Left colon (tissue), 2 donors: Measurements from ENCODE around the gene TSPEAR. TPM values are rescaled to one million over a fixed set of nuclear protein-coding genes. Genes with fewer than 3 reads are reported as not detected.

Experiments used
- ATAC-seq: fragments of 200-7000 bp; cut with Tn5 transposase; one replicate; pipeline ENCODE4 v1.9.1; 2020; ENCODE audit warnings: mild to moderate bottlenecking, moderate library complexity
- DNase-seq, 2 donors: peaks; one replicate each; pipeline ENCODE4 v3.0.0-alpha.2; 2020
- intact Hi-C, 2 donors: fragments of 100-400 bp; cut with DNase I in 1 of 2; cut with micrococcal nuclease in 1 of 2; formaldehyde crosslinking; loops; one replicate each; pipeline versions ENCODE4 v1.11.2 to v1.14.0; 2022; cut with DNase I, micrococcal nuclease
- total RNA-seq, 2 donors: library from RNA; stranded (reverse); fragmentation: NEBNext Ultra II Directional; extraction: Animal tissue kit (Norgen Biotek cat#: 25700); gene quantifications; one replicate each; pipeline ENCODE4 v1.2.1, GENCODE V29; 2021
- donor health status: DM: no; HTN: no; CAD: no.
- donor health status: DM: yes; HTN: yes; CAD: no.

Gene TSPEAR
- total RNA-seq, 2 donors from 2014 or later, result 0.09 TPM; not detected in 1

- intact Hi-C loops, result no loop called here
- DNase-seq (no peak), ATAC-seq (no peak)
These were observed 15.5 kb upstream of the TSPEAR start for GRCh38 chr21:44726826-44727225.

GRCh38 chr21:44724926-44725325, 13.6 kb upstream of the TSPEAR start:
- no peak for DNase-seq

DNA sequence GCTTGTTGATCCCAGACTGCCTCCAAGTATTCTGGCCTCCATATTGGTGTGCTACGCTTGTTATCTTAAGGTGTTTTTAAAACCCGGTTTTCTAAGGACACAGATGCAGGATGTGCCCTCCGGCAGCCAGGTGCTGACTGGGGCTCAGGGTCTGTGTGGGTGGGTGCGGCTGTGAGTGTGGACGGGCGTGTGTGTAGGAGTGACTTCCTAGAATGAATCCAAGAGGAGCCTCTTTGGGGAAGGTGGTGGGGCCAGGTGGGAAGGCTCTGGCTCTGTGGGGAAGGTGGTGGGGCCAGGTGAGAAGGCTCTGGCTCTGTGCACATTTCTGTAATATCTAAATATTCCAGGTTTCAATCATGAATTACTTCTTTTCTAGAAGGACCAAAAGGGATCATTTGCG, 12.8 kb upstream of the TSPEAR start:
- ATAC-seq, result no peak

More at GRCh38 chr21:44724926-44725325, 13.6 kb upstream of the TSPEAR start:
- ATAC-seq, result no peak
- intact Hi-C loops, result no loop called here

GRCh38 chr21:44723177-44724131, 12.1 kb upstream of the TSPEAR start:
- no peak for ATAC-seq
- no peak for DNase-seq
- intact Hi-C loops, result no loop called here

More for the DNA sequence above, 12.8 kb upstream of the TSPEAR start:
- intact Hi-C loops, result no loop called here
- no peak for DNase-seq

- intact Hi-C loops, result no loop called here
- ATAC-seq (no peak), DNase-seq (no peak)
These were observed 11.4 kb upstream of the TSPEAR start for GRCh38 chr21:44722731-44723130.

DNA sequence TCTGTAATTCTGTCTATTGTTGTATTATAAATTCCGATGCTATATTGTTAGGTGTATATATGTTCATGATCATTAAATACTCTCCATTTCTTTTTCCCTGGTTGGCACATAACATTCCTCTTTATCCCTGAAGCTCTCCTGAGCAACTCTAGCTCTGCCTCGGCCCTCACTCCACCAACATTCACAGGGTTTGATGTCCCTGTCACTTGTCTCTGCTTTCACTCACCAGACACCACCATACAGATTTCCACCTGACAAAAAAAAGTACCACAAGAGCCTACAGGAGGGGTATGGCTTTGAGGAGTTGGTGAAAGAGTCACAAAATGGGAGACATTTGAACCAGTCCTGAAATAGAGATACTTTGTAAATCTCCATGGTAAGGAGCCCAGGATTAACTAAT, 8.8 kb upstream of the TSPEAR start:
- no peak for DNase-seq
- no peak for ATAC-seq
- intact Hi-C loops, result no loop called here

- intact Hi-C loops, result no loop called here
- ATAC-seq (no peak), DNase-seq (no peak)
These were observed 7.2 kb upstream of the TSPEAR start for GRCh38 chr21:44718571-44718970.

- DNase-seq, result no peak
- intact Hi-C loops, result no loop called here
- no peak for ATAC-seq
These were observed 6.7 kb upstream of the TSPEAR start for GRCh38 chr21:44718093-44718492.

GRCh38 chr21:44716984-44717383, 5.6 kb upstream of the TSPEAR start:
- ATAC-seq, result no peak
- no peak for DNase-seq
- intact Hi-C loops, result no loop called here

- DNase-seq (no peak), ATAC-seq (no peak)
- intact Hi-C loops, result no loop called here
These were observed 3.5 kb upstream of the TSPEAR start for GRCh38 chr21:44714905-44715304.

GRCh38 chr21:44713846-44714245, 2.5 kb upstream of the TSPEAR start:
- intact Hi-C loops, result no loop called here
- DNase-seq (no peak), ATAC-seq (no peak)

- DNase-seq, result no peak
- ATAC-seq, result no peak
- intact Hi-C loops, result no loop called here
These were observed 1.8 kb upstream of the TSPEAR start for GRCh38 chr21:44713130-44713529.

- intact Hi-C loops, result no loop called here
- DNase-seq, result no peak
- ATAC-seq, result no peak
These were observed 1.0 kb upstream of the TSPEAR start for GRCh38 chr21:44712203-44713028.

- ATAC-seq (peak; percentile 17), DNase-seq (no peak)
- intact Hi-C loops, result no loop called here
These were observed 531 bp downstream of the TSPEAR start for GRCh38 chr21:44710756-44711326.

GRCh38 chr21:44710294-44710665, 1.1 kb downstream of the TSPEAR start:
- DNase-seq, result no peak
- ATAC-seq, result no peak
- intact Hi-C loops, result no loop called here

DNA sequence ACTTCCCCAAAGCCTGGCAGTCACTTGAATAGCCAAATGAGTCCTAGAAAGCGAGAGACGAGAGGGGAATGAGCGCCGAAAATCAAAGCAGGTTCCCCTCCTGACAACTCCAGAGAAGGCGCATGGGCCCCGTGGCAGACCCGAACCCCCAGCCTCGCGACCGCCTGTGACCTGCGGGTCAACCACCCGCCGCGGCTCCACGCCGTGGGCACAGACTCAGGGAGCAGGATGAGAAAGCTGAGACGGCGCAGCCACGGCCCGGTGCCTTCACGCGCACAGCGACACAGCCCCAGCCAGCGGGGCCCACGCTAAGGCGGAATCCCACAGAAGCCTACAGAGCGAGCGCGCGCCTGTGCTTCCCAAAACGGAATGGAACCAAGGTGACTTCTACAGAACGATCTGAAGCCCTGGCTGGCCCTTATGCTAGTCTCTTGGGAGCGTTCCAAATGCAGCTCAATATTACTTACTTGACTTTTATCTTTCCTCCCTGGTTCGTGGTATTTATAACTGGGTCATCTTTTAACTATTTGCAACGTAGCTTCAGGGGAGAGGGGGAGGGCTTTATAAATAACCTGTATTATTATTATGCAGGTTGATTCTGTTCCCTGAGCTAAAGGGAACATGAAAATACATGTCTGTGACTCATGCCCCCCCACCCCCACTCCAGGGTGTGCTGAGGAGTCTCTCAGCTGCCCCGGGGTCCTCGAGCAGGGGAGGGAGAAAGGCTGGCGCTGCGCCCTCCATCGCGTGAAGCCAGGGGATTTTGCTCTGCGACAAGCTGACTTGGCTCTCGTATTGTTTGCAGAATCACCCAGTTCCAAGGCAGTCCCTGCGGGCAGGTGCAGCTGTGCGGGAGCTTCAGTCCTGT, 1.7 kb downstream of the TSPEAR start:
- no peak for DNase-seq
- no peak for ATAC-seq
- intact Hi-C loops, result no loop called here

DNA sequence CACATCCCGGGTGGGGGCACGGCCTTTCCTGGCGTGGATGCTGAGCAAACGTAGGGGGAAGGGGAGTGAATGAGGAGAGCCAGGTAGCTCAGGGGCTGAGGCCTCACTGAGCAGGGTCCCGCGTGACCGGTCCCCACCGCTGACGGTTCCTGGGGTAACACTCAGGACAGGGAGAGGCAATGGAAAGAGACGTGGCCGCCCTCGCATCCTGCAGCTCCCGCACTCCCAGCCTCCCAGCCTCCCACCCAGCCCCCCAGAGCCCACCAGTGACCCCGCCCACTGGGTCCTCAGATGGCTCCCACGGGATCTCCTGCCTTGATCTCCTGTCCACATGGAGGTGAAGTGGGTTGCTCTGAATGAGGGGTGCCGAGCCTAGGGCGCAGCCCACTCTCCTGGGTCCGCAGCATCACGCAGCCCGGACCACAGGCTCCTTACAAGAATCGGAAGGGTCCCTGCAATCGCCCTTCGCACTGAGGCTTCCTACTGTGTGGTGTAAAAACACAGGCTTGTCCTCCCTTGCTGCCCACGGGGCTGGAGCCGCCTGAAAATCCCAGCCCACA, 2.4 kb downstream of the TSPEAR start:
- ATAC-seq (no peak), DNase-seq (no peak)
- intact Hi-C loops, result no loop called here

GRCh38 chr21:44708213-44708865, 3.0 kb downstream of the TSPEAR start:
- DNase-seq (no peak), ATAC-seq (no peak)
- intact Hi-C loops, result no loop called here
